SK-N-SH (cell line): ENCODE results near the gene PLCL2. TPM values are rescaled to one million over a fixed set of nuclear protein-coding genes. Genes with fewer than 3 reads are reported as not detected.

Experiments
- CTCF ChIA-PET: fragments of 300-600, 350-600 bp; formaldehyde crosslinking; extraction: SDS; loops from one replicate; lab custom pipeline; 2021; lab: Yijun Ruan, JAX
- POLR2A ChIA-PET: fragments of 350-600 bp; sonication (Branson Sonifier 250); formaldehyde crosslinking; extraction: SDS; loops from one replicate; lab custom pipeline; 2020; ENCODE audit warnings: antibody characterized with exemption, inconsistent platforms; lab: Yijun Ruan, JAX
- DNase-seq: peaks from one replicate; pipeline ENCODE4 v3.0.0; 2012
- H2AFZ ChIP-seq: fragments of 200-600 bp; sonication (generic); 2 replicates; pipeline ENCODE4 v1.8.1; 2016; ENCODE audit warnings: antibody characterized with exemption, mild to moderate bottlenecking, low read depth
- H3F3A ChIP-seq: fragments of 200-600 bp; sonication (generic); replicated peaks from 2 replicates; pipeline ENCODE3; 2016; ENCODE audit warnings: antibody characterized with exemption, mild to moderate bottlenecking; ENCODE audit not compliant: insufficient read depth
- H3K27ac ChIP-seq, 2 experiments: fragments of 200-500 bp in 1 of 2; fragments of 200-600 bp in 1 of 2; sonication (Bioruptor generic) in 1 of 2; sonication (generic), shearing (Covaris generic) in 1 of 2; 2 replicates each; pipeline versions ENCODE4 v1.5.1 to v1.6.1; 2014 to 2016; ENCODE audit warnings: low read depth in 2 of 2, inconsistent platforms in 1 of 2, low read length in 1 of 2, mild to moderate bottlenecking in 1 of 2, mixed read lengths in 1 of 2
- H3K27me3 ChIP-seq: fragments of 200-600 bp; sonication (generic), shearing (Covaris generic); 2 replicates; pipeline ENCODE4 v1.6.1; 2016; ENCODE audit warnings: mixed run types; ENCODE audit not compliant: insufficient read depth
- H3K36me3 ChIP-seq, 2 experiments: fragments of 200-500 bp in 1 of 2; fragments of 200-600 bp in 1 of 2; sonication (Bioruptor generic) in 1 of 2; sonication (generic) in 1 of 2; replicated peaks in 1 of 2; 2 replicates each; pipeline versions ENCODE3 to v1.5.1; 2014 to 2016; ENCODE audit warnings: low read length in 1 of 2, mild to moderate bottlenecking in 1 of 2; ENCODE audit not compliant: insufficient read depth in 2 of 2, control insufficient read depth in 1 of 2
- H3K4me1 ChIP-seq, 2 experiments: fragments of 200-500 bp in 1 of 2; fragments of 200-600 bp in 1 of 2; sonication (Bioruptor generic) in 1 of 2; sonication (generic), shearing (Covaris generic) in 1 of 2; 2 replicates each; pipeline versions ENCODE4 v1.5.1 to v1.6.1; 2014 to 2016; ENCODE audit warnings: low read depth in 1 of 2, low read length in 1 of 2, mixed run types in 1 of 2; ENCODE audit not compliant: insufficient read depth in 2 of 2, control insufficient read depth in 1 of 2
- H3K4me2 ChIP-seq: fragments of 200-600 bp; sonication (generic), shearing (Covaris generic); 2 replicates; pipeline ENCODE4 v1.6.1; 2017; ENCODE audit warnings: mixed run types
- H3K4me3 ChIP-seq, 2 experiments: fragments of 200-500 bp in 1 of 2; fragments of 200-600 bp in 1 of 2; sonication (Bioruptor generic) in 1 of 2; sonication (generic), shearing (Covaris generic) in 1 of 2; 2 replicates each; pipeline versions ENCODE4 v1.5.1 to v1.8.1; 2014 to 2016; ENCODE audit warnings: low read depth in 2 of 2, inconsistent platforms in 1 of 2, low read length in 1 of 2, mild to moderate bottlenecking in 1 of 2, mixed read lengths in 1 of 2, moderate library complexity in 1 of 2
- H3K79me2 ChIP-seq: fragments of 200-600 bp; sonication (generic); 2 replicates; pipeline ENCODE4 v1.8.1; 2017; ENCODE audit warnings: mild to moderate bottlenecking; ENCODE audit not compliant: insufficient read depth
- H3K9ac ChIP-seq: fragments of 200-600 bp; sonication (generic); 2 replicates; pipeline ENCODE4 v1.6.1; 2017; ENCODE audit warnings: mixed run types
- H3K9me2 ChIP-seq: fragments of 200-600 bp; sonication (generic); 2 replicates; pipeline ENCODE4 v1.6.1; 2017; ENCODE audit warnings: mixed run types
- H3K9me3 ChIP-seq: fragments of 200-600 bp; sonication (generic); 2 replicates; pipeline ENCODE4 v1.6.1; 2017; ENCODE audit warnings: mixed run types, mild to moderate bottlenecking, moderate library complexity
- H4K20me1 ChIP-seq: fragments of 200-600 bp; sonication (generic); 2 replicates; pipeline ENCODE4 v1.6.1; 2017; ENCODE audit warnings: mild to moderate bottlenecking, mixed run types; ENCODE audit not compliant: insufficient read depth
- CHD2 ChIP-seq: fragments of 150-350 bp; IDR thresholded peaks from 2 replicates; pipeline ENCODE4 v1.6.1; 2018; ENCODE audit warnings: low read length; ENCODE audit not compliant: partially characterized antibody
- CTCF ChIP-seq: fragments of 200-600 bp; sonication (generic); IDR thresholded peaks from 2 replicates; pipeline ENCODE4 v1.6.1; 2017; ENCODE audit warnings: antibody characterized with exemption, mild to moderate bottlenecking, moderate library complexity
- ELF1 ChIP-seq: IDR thresholded peaks from 2 replicates; pipeline ENCODE4 v1.4.0; 2012
- MEF2A ChIP-seq: IDR thresholded peaks from 2 replicates; pipeline ENCODE4 v1.4.0; 2012; ENCODE audit warnings: low read depth, borderline replicate concordance
- RAD21 ChIP-seq: IDR thresholded peaks from 2 replicates; pipeline ENCODE4 v1.6.1; 2012; ENCODE audit warnings: mild to moderate bottlenecking, low read length
- RCOR1 ChIP-seq: fragments of 150-350 bp; IDR thresholded peaks from 2 replicates; pipeline ENCODE4 v1.6.1; 2017; ENCODE audit warnings: antibody characterized with exemption, low read length
- RFX5 ChIP-seq: IDR thresholded peaks from 2 replicates; pipeline ENCODE4 v1.6.1; 2012; ENCODE audit warnings: mild to moderate bottlenecking, improper control_type of control experiment, low read length
- SIN3A ChIP-seq: IDR thresholded peaks from 2 replicates; pipeline ENCODE4 v1.6.1; 2012; ENCODE audit warnings: low read depth, mild to moderate bottlenecking, low read length, moderate library complexity, borderline replicate concordance
- YY1 ChIP-seq: IDR thresholded peaks from 2 replicates; pipeline ENCODE4 v1.4.0; 2012; ENCODE audit warnings: low read depth, mild to moderate bottlenecking
- WGBS: methylation state at CpG from one replicate; pipeline ENCODE4 v1.1.6; 2017; ENCODE audit warnings: low lambda C conversion rate; 5-methylcytosine and 5-hydroxymethylcytosine counted together
- polyA plus RNA-seq, 3 experiments: library from polyadenylated mRNA; depleted of rRNA; stranded (reverse); fragments of >200 nt; gene quantifications; 2 replicates each; pipeline ENCODE4 v1.2.3, GENCODE V29; 2012
- TF ChIP-seq, protein P1 (sequence below): fragments of 150-350 bp; IDR thresholded peaks from 2 replicates; pipeline ENCODE4 v1.6.1; 2016; ENCODE audit warnings: mild to moderate bottlenecking, low read depth, low read length

Gene PLCL2
- polyA plus RNA-seq, 1 of the 3 experiments (the other 2 are of a cell fraction), result 0.85 TPM

GRCh38 chr3:16904423-16905417 lies 20.0 kb downstream of the PLCL2 start:
- ChIA-PET POLR2A (no interaction called here), CTCF (interaction anchor here (0.8 kb wide), 1 partner anchor 11 kb away, joined by 5 read pairs; no protein-coding TSS in a partner anchor)
- Histone ChIP-seq H3K9ac (no peak overlapping the region), H4K20me1 (no peaks in the 10 kb centered on the region), H3K4me1 (peaks cover 6 to 18% of the 10 kb centered on the region in 2 experiments; a peak in 2 of 4 replicates), H3K4me3 (no peak overlapping the region), H3K27ac (no peak overlapping the region; a peak in 1 of 4 replicates), H3K36me3 (no peaks in the 10 kb centered on the region), H3K9me3 (no peaks in the 10 kb centered on the region), H3K9me2 (no peaks in the 10 kb centered on the region), H3K4me2 (no peak overlapping the region), H3K27me3 (no peaks in the 10 kb centered on the region), H2AFZ (0 out of 2 replicates have a peak overlapping the region, but pooled peaks have one; percentile 45), H3K79me2 (no peaks in the 10 kb centered on the region), H3F3A (no peaks in the 10 kb centered on the region)
- DNase-seq, result no peak
- TF ChIP-seq CTCF (no peak), YY1 (no peak), CHD2 (no peak)
- WGBS, result 88% methylated on average over 4 of the region's 4 CpGs

GRCh38 chr3:16905704-16906103 lies 20.9 kb downstream of the PLCL2 start:
- H2AFZ ChIP-seq, result no peak overlapping the region
- 92% methylated on average over 1 of the region's 1 CpG for WGBS
- H3K27ac ChIP-seq, result no peak overlapping the region

More at GRCh38 chr3:16905704-16906103, 20.9 kb downstream of the PLCL2 start:
- peaks cover 6 to 18% of the 10 kb centered on the region in 2 experiments; a peak in 2 of 4 replicates for H3K4me1 ChIP-seq
- no peak overlapping the region for H3K4me3 ChIP-seq
- H4K20me1 ChIP-seq, result no peaks in the 10 kb centered on the region
- no peaks in the 10 kb centered on the region for H3K9me3 ChIP-seq
- H3F3A ChIP-seq, result no peaks in the 10 kb centered on the region
- no peaks in the 10 kb centered on the region for H3K79me2 ChIP-seq
- H3K9ac ChIP-seq, result no peak overlapping the region
- H3K9me2 ChIP-seq, result no peaks in the 10 kb centered on the region
- TF ChIP-seq, protein P1, sequence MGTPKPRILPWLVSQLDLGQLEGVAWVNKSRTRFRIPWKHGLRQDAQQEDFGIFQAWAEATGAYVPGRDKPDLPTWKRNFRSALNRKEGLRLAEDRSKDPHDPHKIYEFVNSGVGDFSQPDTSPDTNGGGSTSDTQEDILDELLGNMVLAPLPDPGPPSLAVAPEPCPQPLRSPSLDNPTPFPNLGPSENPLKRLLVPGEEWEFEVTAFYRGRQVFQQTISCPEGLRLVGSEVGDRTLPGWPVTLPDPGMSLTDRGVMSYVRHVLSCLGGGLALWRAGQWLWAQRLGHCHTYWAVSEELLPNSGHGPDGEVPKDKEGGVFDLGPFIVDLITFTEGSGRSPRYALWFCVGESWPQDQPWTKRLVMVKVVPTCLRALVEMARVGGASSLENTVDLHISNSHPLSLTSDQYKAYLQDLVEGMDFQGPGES, result no peak
- TF ChIP-seq RFX5 (no peak), ELF1 (no peak), SIN3A (no peak), RCOR1 (no peak), RAD21 (no peak), MEF2A (no peak)
- ChIA-PET CTCF (interaction anchor here (0.9 kb wide), 1 partner anchor 13 kb away, joined by 3 read pairs; no protein-coding TSS in a partner anchor), POLR2A (no interaction called here)
- H3K4me2 ChIP-seq, result no peak overlapping the region
- H3K27me3 ChIP-seq, result no peaks in the 10 kb centered on the region
- no peaks in the 10 kb centered on the region for H3K36me3 ChIP-seq
- no peak for DNase-seq
